H54 (cell line): ENCODE results near the gene TMEM35A.

ENCODE experiments used
- DNase-seq: peaks from one replicate; pipeline ENCODE4 v3.0.0; 2011; ENCODE audit warnings: low spot score, mixed read lengths; ENCODE audit not compliant: insufficient read length
- FAIRE-seq: peaks from 3 replicates; lab custom pipeline; 2011; peaks lifted over from hg19 to GRCh38; lab: Jason Lieb, UNC
- POLR2A ChIP-seq: IDR thresholded peaks from 2 replicates; pipeline ENCODE4 v1.6.1; 2011; ENCODE audit warnings: low read depth, mild to moderate bottlenecking, low read length

Gene TMEM35A

DNA sequence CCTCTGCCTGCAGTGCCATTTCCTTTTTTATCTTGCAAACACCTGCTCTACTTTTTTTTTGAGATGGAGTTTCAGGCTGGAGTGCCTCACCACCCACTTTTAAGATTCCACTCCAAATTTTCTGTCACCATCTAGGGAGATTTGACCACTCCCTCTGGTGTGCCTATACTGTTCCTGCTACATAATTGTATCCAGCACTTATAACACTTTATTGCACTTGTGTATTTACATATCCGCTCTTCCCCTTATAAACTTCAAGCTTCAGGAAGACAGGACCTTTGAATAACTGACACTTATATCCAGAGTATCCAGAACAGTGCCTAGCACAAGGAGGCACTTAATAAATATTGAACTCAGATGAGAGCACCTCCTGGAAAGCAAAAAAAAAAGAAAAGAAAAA, 13.1 kb downstream of the TMEM35A start:
- no peak for TF ChIP-seq POLR2A
- FAIRE-seq (no peak), DNase-seq (no peak)

DNA sequence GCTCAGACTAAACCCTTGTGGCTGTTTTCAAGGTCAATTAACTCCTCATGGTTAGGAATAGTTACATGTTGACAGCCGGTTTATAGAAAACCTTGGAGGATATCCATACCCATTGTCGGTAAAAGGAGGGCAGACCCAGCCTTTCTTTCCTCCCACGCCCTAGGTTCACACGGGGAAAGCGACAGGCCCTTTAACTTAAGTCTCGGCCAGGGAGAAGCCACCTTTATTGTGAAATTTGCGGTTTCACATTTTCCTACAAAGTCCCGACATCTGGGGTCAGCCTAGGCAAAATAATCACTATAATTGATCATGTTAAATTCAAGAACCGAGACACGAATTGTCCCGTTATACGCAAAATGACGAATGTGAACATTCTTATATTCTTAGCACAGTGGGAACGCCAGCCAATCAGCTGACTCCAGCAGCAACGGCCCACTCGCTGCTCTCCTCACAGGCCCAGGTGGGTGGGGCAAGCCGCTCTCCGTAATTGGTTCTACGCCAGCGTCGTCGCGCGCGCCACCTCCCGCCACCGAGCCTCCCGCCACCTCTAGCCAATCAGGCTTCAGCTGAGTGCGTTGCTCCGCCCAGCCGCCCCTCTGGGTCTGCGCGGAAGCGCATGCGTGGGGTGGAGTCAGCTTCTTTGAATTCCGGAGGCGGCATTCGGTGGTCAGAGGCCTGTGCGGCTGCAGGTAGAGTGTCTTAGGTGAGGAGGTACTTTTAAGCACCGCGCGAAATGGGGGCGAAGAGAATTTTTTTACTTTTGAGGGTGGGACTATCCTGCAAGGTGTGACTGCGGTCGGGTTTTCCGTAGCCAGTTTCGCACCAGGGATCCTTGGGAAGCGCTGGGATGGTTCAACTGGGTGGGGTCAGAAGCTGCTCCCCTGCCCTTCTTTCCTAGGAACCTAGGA, 19.1 kb downstream of the TMEM35A start, which contains the start of gene CENPI:
CENPI (plus strand) TSS at position 659 of the 908 bp plus-strand sequence. CDS start 2,867 bp downstream, outside the sequence.
- DNase-seq (peak; percentile 79), FAIRE-seq (peak; percentile 93)
- peak; percentile 44 for TF ChIP-seq POLR2A

DNA sequence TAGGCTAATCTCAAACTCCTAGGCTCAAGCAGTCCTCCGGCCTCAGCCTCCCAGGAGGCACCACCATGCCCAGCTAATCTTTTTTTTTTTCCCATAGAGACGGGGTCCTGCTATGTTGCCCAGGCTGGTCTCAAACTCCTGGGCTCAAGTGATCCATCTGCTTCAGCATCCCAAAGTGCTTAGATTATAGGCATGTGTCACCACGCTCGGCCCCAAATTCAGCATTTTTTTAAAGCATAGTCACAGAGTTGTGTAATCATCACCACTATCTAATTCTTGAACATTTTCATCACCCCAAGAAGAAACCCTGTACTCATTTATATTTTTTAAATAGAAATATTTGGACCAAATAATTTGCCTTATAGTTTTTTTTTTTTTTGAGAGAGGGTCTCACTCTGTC, 29.6 kb downstream of the TMEM35A start:
- TF ChIP-seq POLR2A, result no peak
- DNase-seq (no peak), FAIRE-seq (no peak)

DNA sequence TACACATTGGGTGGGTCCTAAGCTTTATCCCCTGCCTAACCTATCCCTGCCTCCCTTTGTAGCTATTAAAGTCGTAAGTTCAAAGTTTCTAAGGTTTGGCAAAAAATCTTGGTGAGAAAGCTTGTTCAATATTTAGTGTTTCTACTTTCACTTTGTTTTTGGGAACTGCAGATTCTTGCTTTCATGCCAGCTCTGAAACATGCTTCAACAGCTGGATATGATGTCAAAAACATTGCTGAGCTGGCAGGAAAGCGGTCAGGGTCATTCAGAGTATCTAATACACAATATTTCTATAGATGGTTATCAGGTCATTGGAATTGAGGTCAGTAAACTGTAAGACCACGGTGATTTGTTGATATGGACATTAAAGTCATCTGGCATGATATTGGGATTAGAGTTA, 39.0 kb downstream of the TMEM35A start:
- no peak for DNase-seq
- FAIRE-seq, result no peak
- TF ChIP-seq POLR2A, result no peak

DNA sequence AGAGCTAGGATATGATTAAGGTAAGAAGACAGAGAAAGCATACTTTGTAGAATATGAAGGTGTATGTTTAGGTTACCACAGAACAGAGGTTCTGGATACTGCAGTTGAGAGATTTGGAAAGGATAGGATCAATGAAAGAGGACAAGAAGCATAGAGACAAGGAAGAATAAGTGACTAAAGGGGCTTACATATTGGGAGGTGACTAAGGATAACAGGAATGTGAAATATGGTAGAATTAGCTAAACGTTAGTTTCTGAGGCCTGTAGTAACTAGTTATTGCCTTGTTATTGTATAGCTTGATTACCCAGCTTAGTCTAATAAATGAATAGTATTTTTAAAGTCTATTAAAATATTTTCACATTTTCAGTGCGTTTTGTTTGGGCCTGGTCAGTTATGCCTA, 57.6 kb downstream of the TMEM35A start:
- FAIRE-seq, result no peak
- no peak for DNase-seq
- TF ChIP-seq POLR2A, result no peak
